Measurements from ENCODE around the gene FANCG. TPM values are rescaled to one million over a fixed set of nuclear protein-coding genes. Genes with fewer than 3 reads are reported as not detected.

Gene FANCG
- total and polyA plus RNA-seq, 2 experiments from 2014 or later: 13.4 to 15.3 TPM

- no peak overlapping the region for H3K4me3 ChIP-seq
- no peaks in the 10 kb centered on the region for H3K36me3 ChIP-seq (replicated peaks; ENCODE audit: insufficient read depth, low read depth)
- H4K20me1 ChIP-seq (ENCODE audit: insufficient read depth, poor library complexity, severe bottlenecking): no peaks in the 10 kb centered on the region
- no peaks in the 10 kb centered on the region for H3K9me3 ChIP-seq (ENCODE audit: low read depth)
- H3K27me3 ChIP-seq: no peaks in the 10 kb centered on the region
- no peaks in the 10 kb centered on the region for H3K79me2 ChIP-seq
- WGBS (ENCODE audit: low lambda C conversion rate, missing lambda C conversion rate): 93% methylated on average over 2 of the region's 2 CpGs
- TF ChIP-seq EZH2 (IDR thresholded peaks at IDR 0.05; ENCODE audit: borderline replicate concordance) (no peak), CTCF (IDR thresholded peaks at IDR 0.05; ENCODE audit: poor library complexity) (no peak), EZH2phosphoT487 (IDR thresholded peaks at IDR 0.05; ENCODE audit: low read depth, severe bottlenecking, unreplicated experiment) (no peak)
- no peak overlapping the region for H2AFZ ChIP-seq
- DNase-seq (ENCODE audit: low spot score): no peak
- H3K9me2 ChIP-seq (replicated peaks; ENCODE audit: insufficient read depth): no peaks in the 10 kb centered on the region
- H3K4me2 ChIP-seq: no peak overlapping the region
- no peaks in the 10 kb centered on the region for H3K4me1 ChIP-seq (ENCODE audit: insufficient read depth)
- H3K27ac ChIP-seq: no peak overlapping the region
Measured at GRCh38 chr9:35033101-35033500, 46.6 kb downstream of the FANCG start.

GRCh38 chr9:35029852-35030251 is 49.9 kb downstream of the FANCG start:
- peaks cover 8% of the 10 kb centered on the region for H3K4me1 ChIP-seq (ENCODE audit: insufficient read depth)
- TF ChIP-seq CTCF (IDR thresholded peaks at IDR 0.05; ENCODE audit: poor library complexity) (no peak), EZH2 (IDR thresholded peaks at IDR 0.05; ENCODE audit: borderline replicate concordance) (no peak), EZH2phosphoT487 (IDR thresholded peaks at IDR 0.05; ENCODE audit: low read depth, severe bottlenecking, unreplicated experiment) (no peak)
- H3K4me3 ChIP-seq: no peak overlapping the region
- no peaks in the 10 kb centered on the region for H3K9me3 ChIP-seq (ENCODE audit: low read depth)
- 85% methylated on average over 2 of the region's 2 CpGs for WGBS (ENCODE audit: low lambda C conversion rate, missing lambda C conversion rate)
- no peak for DNase-seq (ENCODE audit: low spot score)
- no peaks in the 10 kb centered on the region for H3K27me3 ChIP-seq
- H4K20me1 ChIP-seq (ENCODE audit: insufficient read depth, poor library complexity, severe bottlenecking): no peaks in the 10 kb centered on the region
- no peaks in the 10 kb centered on the region for H3K9me2 ChIP-seq (replicated peaks; ENCODE audit: insufficient read depth)
- no peak overlapping the region for H3K27ac ChIP-seq
- H3K4me2 ChIP-seq: no peak overlapping the region
- H2AFZ ChIP-seq: no peak overlapping the region
- no peaks in the 10 kb centered on the region for H3K36me3 ChIP-seq (replicated peaks; ENCODE audit: insufficient read depth, low read depth)
- no peaks in the 10 kb centered on the region for H3K79me2 ChIP-seq

DNA sequence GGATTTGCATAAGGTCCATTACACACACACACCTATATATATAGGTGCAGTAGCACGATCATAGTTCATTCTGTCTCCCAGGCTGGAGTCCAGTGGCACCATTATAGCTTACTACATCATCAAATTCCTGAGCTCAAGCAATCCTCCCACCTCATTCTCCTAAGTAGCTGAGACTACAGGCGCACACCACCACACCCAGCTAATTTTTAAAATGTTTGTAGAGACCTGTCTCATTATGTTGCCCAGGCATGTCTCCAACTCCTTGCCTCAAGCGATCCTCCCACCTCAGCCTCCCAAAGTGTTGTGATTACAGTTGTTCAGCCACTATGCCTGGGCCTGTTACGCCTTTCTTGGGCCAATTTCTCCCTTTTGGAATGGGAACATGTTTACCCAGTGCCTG is 50.5 kb downstream of the FANCG start:
- Histone ChIP-seq H4K20me1 (ENCODE audit: insufficient read depth, poor library complexity, severe bottlenecking) (no peaks in the 10 kb centered on the region), H3K4me3 (no peak overlapping the region), H3K4me1 (ENCODE audit: insufficient read depth) (peaks cover 8% of the 10 kb centered on the region), H3K9me2 (replicated peaks; ENCODE audit: insufficient read depth) (no peaks in the 10 kb centered on the region), H3K36me3 (replicated peaks; ENCODE audit: insufficient read depth, low read depth) (no peaks in the 10 kb centered on the region), H3K27ac (no peak overlapping the region), H3K79me2 (no peaks in the 10 kb centered on the region), H3K4me2 (no peak overlapping the region), H3K27me3 (no peaks in the 10 kb centered on the region), H2AFZ (no peak overlapping the region), H3K9me3 (ENCODE audit: low read depth) (no peaks in the 10 kb centered on the region)
- 72% methylated on average over 4 of the region's 4 CpGs for WGBS (ENCODE audit: low lambda C conversion rate, missing lambda C conversion rate)
- TF ChIP-seq EZH2 (IDR thresholded peaks at IDR 0.05; ENCODE audit: borderline replicate concordance) (no peak), EZH2phosphoT487 (IDR thresholded peaks at IDR 0.05; ENCODE audit: low read depth, severe bottlenecking, unreplicated experiment) (no peak), CTCF (IDR thresholded peaks at IDR 0.05; ENCODE audit: poor library complexity) (no peak)
- DNase-seq (ENCODE audit: low spot score): no peak

DNA sequence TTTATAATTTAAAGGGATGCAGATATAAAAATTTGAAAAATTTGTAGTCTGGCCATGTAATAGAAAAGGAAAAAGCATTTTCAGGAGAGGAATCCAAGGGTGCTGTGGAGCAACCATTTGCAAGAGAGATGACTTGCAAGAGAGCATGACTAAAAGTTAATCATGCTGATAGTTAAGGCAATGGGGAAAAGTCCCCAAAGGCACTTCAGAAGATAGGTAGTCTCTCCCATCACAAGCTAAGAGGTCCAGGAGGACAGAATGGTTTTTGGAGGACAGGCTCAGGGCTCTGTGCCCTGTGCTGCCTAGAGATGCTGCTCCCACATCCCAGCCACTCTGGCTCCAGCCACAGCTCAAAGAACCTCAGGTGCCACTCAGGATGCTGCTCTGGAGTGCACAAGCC is 51.4 kb downstream of the FANCG start:
- no peaks in the 10 kb centered on the region for H3K27me3 ChIP-seq
- H2AFZ ChIP-seq: no peak overlapping the region

More for the DNA sequence above, 51.4 kb downstream of the FANCG start:
- H3K36me3 ChIP-seq (replicated peaks; ENCODE audit: insufficient read depth, low read depth): no peaks in the 10 kb centered on the region
- no peak overlapping the region for H3K4me3 ChIP-seq
- no peak for DNase-seq (ENCODE audit: low spot score)
- TF ChIP-seq EZH2 (IDR thresholded peaks at IDR 0.05; ENCODE audit: borderline replicate concordance): no peak
- TF ChIP-seq CTCF (IDR thresholded peaks at IDR 0.05; ENCODE audit: poor library complexity): no peak
- TF ChIP-seq EZH2phosphoT487 (IDR thresholded peaks at IDR 0.05; ENCODE audit: low read depth, severe bottlenecking, unreplicated experiment): no peak
- no peak overlapping the region for H3K4me2 ChIP-seq
- peaks cover 8% of the 10 kb centered on the region for H3K4me1 ChIP-seq (ENCODE audit: insufficient read depth)
- no peaks in the 10 kb centered on the region for H3K9me2 ChIP-seq (replicated peaks; ENCODE audit: insufficient read depth)
- no peaks in the 10 kb centered on the region for H4K20me1 ChIP-seq (ENCODE audit: insufficient read depth, poor library complexity, severe bottlenecking)
- no peaks in the 10 kb centered on the region for H3K9me3 ChIP-seq (ENCODE audit: low read depth)
- H3K79me2 ChIP-seq: no peaks in the 10 kb centered on the region
- no peak overlapping the region for H3K27ac ChIP-seq
